Measurements from ENCODE around the gene CD300H.

DNA sequence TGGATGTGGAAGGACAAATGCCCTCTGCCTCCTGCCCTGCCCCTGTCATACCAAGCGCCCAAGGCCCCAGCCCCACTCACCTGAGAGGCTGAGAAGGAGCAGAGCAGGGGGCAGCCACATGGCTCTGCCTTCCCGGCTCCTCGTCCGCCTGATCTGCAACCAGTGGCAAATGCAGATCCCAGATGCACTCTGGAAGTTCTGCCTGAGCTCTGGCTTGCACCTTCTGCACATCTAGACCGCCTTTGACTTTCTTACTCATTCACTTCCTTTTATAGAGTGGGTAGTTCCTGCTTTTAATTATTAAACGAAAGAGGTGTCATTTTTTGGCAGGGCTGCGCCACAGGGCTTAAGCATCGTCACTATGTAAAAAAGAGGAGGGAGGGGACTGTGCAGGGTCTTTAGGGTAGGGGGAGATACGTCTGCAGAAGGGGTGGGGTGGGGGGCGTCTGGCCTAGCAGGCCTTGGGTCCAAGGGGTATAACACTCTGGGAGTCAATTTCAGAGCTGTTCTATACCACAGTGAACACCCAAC, 36.0 kb downstream of the CD300H start, which contains the start of gene CD300LB:
- TF ChIP-seq, protein P1, sequence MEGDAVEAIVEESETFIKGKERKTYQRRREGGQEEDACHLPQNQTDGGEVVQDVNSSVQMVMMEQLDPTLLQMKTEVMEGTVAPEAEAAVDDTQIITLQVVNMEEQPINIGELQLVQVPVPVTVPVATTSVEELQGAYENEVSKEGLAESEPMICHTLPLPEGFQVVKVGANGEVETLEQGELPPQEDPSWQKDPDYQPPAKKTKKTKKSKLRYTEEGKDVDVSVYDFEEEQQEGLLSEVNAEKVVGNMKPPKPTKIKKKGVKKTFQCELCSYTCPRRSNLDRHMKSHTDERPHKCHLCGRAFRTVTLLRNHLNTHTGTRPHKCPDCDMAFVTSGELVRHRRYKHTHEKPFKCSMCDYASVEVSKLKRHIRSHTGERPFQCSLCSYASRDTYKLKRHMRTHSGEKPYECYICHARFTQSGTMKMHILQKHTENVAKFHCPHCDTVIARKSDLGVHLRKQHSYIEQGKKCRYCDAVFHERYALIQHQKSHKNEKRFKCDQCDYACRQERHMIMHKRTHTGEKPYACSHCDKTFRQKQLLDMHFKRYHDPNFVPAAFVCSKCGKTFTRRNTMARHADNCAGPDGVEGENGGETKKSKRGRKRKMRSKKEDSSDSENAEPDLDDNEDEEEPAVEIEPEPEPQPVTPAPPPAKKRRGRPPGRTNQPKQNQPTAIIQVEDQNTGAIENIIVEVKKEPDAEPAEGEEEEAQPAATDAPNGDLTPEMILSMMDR (IDR thresholded peaks at IDR 0.05), result no peak
- TF ChIP-seq POLR2AphosphoS5 (IDR thresholded peaks at IDR 0.05), result no peak
- no peak for TF ChIP-seq POLR2A (IDR thresholded peaks at IDR 0.05)

All from breast epithelium (tissue), 3 donors.